HL-60 (cell line): ENCODE measurements around the gene CLEC14A.

Experiments
- GABPA ChIP-seq: IDR thresholded peaks from 2 replicates; pipeline ENCODE4 v1.6.1; 2012; ENCODE audit warnings: low read depth
- TF ChIP-seq, protein P1 (sequence below): IDR thresholded peaks from one replicate; pipeline ENCODE4 v1.5.1; 2011; ENCODE audit warnings: low read length, control low read depth, inconsistent platforms; ENCODE audit not compliant: insufficient read depth

DNA sequence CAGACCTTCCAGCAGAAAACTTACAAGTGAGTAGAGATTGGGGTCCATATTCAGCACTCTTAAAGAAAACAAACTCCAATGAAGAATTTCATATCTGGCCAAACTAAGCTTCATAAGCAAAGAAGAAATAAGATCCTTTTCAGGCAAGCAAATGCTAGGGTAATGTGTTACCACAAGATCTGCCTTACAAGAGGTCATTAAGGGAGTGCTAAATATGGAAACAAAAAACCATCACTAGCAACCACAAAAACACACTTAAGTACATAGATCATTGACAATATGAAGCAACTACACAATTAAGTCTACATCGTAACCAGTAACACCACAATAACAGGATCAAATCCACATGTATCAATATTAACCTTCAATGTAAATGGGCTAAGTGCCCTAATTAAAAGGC, 47.1 kb upstream of the CLEC14A start:
- TF ChIP-seq, protein P1, sequence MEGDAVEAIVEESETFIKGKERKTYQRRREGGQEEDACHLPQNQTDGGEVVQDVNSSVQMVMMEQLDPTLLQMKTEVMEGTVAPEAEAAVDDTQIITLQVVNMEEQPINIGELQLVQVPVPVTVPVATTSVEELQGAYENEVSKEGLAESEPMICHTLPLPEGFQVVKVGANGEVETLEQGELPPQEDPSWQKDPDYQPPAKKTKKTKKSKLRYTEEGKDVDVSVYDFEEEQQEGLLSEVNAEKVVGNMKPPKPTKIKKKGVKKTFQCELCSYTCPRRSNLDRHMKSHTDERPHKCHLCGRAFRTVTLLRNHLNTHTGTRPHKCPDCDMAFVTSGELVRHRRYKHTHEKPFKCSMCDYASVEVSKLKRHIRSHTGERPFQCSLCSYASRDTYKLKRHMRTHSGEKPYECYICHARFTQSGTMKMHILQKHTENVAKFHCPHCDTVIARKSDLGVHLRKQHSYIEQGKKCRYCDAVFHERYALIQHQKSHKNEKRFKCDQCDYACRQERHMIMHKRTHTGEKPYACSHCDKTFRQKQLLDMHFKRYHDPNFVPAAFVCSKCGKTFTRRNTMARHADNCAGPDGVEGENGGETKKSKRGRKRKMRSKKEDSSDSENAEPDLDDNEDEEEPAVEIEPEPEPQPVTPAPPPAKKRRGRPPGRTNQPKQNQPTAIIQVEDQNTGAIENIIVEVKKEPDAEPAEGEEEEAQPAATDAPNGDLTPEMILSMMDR, result no peak
- TF ChIP-seq GABPA, result no peak
